Keratinocyte (primary cell): ENCODE data around the gene GAB1. TPM values are rescaled to one million over a fixed set of nuclear protein-coding genes. Genes with fewer than 3 reads are reported as not detected.

Experiments used
- DNase-seq: peaks from one replicate; pipeline ENCODE4 v3.0.0-alpha.2; 2011; ENCODE audit warnings: low read depth, missing footprints, low spot score
- FAIRE-seq: peaks from 2 replicates; lab custom pipeline; 2011; peaks lifted over from hg19 to GRCh38; lab: Jason Lieb, UNC
- H2AFZ ChIP-seq: 2 replicates; pipeline ENCODE4 v1.6.0; 2012; ENCODE audit warnings: low read length, control low read depth, inconsistent platforms; ENCODE audit not compliant: control insufficient read depth
- H3K27ac ChIP-seq: 2 replicates; pipeline ENCODE4 v1.5.1; 2011; ENCODE audit warnings: low read length; ENCODE audit not compliant: control insufficient read depth, insufficient read depth
- H3K27me3 ChIP-seq: 3 replicates; pipeline ENCODE4 v1.6.0; 2011; ENCODE audit warnings: low read length; ENCODE audit not compliant: control insufficient read depth, insufficient read depth; ENCODE audit errors: extremely low read depth
- H3K36me3 ChIP-seq, 2 experiments: 2 replicates in 1 of 2; 3 replicates in 1 of 2; pipeline ENCODE4 v1.5.1; 2011; ENCODE audit warnings: low read length in 2 of 2, mild to moderate bottlenecking in 1 of 2; ENCODE audit not compliant: control insufficient read depth in 2 of 2, insufficient read depth in 2 of 2; ENCODE audit errors: extremely low read depth in 1 of 2
- H3K4me1 ChIP-seq: 3 replicates; pipeline ENCODE4 v1.5.1; 2011; ENCODE audit warnings: low read length; ENCODE audit not compliant: control insufficient read depth, insufficient read depth; ENCODE audit errors: extremely low read depth
- H3K4me2 ChIP-seq: 3 replicates; pipeline ENCODE4 v1.6.0; 2011; ENCODE audit warnings: low read depth, low read length; ENCODE audit not compliant: control insufficient read depth, insufficient read depth; ENCODE audit errors: extremely low read depth
- H3K4me3 ChIP-seq, 3 experiments: fragments of 200-600 bp in 1 of 3; sonication (generic) in 1 of 3; 2 replicates in 2 of 3; 3 replicates in 1 of 3; pipeline ENCODE4 v1.5.1; 2011 to 2016; ENCODE audit warnings: low read length in 3 of 3, mild to moderate bottlenecking in 3 of 3, control low read depth in 2 of 3, inconsistent platforms in 1 of 3, low read depth in 1 of 3, mixed read lengths in 1 of 3, mixed run types in 1 of 3, moderate library complexity in 1 of 3; ENCODE audit not compliant: control insufficient read depth in 2 of 3, insufficient read depth in 2 of 3; ENCODE audit errors: extremely low read depth in 1 of 3
- H3K79me2 ChIP-seq: 2 replicates; pipeline ENCODE4 v1.6.0; 2012; ENCODE audit warnings: low read length; ENCODE audit not compliant: control insufficient read depth, insufficient read depth
- H3K9ac ChIP-seq: 3 replicates; pipeline ENCODE4 v1.6.0; 2011; ENCODE audit warnings: low read length; ENCODE audit not compliant: control insufficient read depth, insufficient read depth; ENCODE audit errors: extremely low read depth
- H3K9me1 ChIP-seq: 3 replicates; pipeline ENCODE4 v1.6.0; 2011; ENCODE audit warnings: low read length; ENCODE audit not compliant: control insufficient read depth, insufficient read depth; ENCODE audit errors: extremely low read depth
- H3K9me3 ChIP-seq: 2 replicates; pipeline ENCODE4 v1.5.1; 2012; ENCODE audit warnings: low read depth, low read length; ENCODE audit not compliant: control insufficient read depth
- H4K20me1 ChIP-seq: 3 replicates; pipeline ENCODE4 v1.6.0; 2011; ENCODE audit warnings: low read length; ENCODE audit not compliant: control insufficient read depth, insufficient read depth; ENCODE audit errors: extremely low read depth
- EZH2 ChIP-seq: IDR thresholded peaks from one replicate; pipeline ENCODE4 v1.6.1; 2012; ENCODE audit warnings: inconsistent platforms, mild to moderate bottlenecking, low read length, moderate library complexity
- dilution Hi-C: fragments of 300-500 bp; cut with MboI; formaldehyde crosslinking; loops from one replicate; pipeline ENCODE4 v1.7.0; 2020; ENCODE audit warnings: low sequenced_read_pairs; ENCODE audit not compliant: extremely low pct_ligation_motif_present
- polyA plus RNA-seq, 5 experiments: library from polyadenylated mRNA; depleted of rRNA in 3 of 5; stranded (reverse) in 3 of 5; stranded (forward) in 1 of 5; unstranded in 1 of 5; fragments of >200 nt; gene quantifications; 1 replicate in 1 of 5; 2 replicates in 3 of 5; 3 replicates in 1 of 5; pipeline versions ENCODE4 v1.2.1 to v1.2.3, GENCODE V29; 2011 to 2012; ENCODE audit warnings: missing spikeins in 2 of 5, low read depth in 1 of 5, low replicate concordance in 1 of 5
- TF ChIP-seq, protein P1 (sequence below), 3 experiments: IDR thresholded peaks in 1 of 3; conservative IDR thresholded peaks in 1 of 3; optimal IDR thresholded peaks in 1 of 3; 2 replicates in 2 of 3; 3 replicates in 1 of 3; pipeline versions ENCODE3 to v1.5.1; 2011; ENCODE audit warnings: low read length in 3 of 3, mild to moderate bottlenecking in 3 of 3, moderate library complexity in 2 of 3, control low read depth in 1 of 3, inconsistent platforms in 1 of 3; ENCODE audit not compliant: insufficient read depth in 2 of 3; ENCODE audit errors: extremely low read depth in 1 of 3

Gene GAB1
- polyA plus RNA-seq, 1 donor (not counting 4 experiments of a cell fraction or from before 2014, with no cell fraction given) = 11.0 TPM

DNA sequence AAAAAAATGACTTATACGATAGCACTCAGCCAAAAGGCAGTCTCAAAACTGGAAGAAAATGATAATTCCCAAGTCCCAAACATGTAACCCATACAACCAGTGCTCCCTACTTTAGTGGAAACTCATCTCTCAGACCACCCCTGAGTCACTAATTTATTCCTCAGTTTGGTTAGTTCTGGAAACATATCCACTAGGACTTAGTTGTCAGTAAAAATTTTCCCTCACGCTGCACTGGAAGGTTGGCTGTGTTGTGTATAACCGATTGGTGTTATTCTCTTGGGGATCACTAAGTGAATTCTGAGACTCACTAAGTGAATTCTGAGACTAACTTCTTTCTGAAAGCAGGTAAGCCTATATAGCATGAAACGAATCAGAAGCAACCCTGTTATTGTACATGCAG lies 48.5 kb upstream of the GAB1 start:
- TF ChIP-seq EZH2 = no peak
- TF ChIP-seq, protein P1, sequence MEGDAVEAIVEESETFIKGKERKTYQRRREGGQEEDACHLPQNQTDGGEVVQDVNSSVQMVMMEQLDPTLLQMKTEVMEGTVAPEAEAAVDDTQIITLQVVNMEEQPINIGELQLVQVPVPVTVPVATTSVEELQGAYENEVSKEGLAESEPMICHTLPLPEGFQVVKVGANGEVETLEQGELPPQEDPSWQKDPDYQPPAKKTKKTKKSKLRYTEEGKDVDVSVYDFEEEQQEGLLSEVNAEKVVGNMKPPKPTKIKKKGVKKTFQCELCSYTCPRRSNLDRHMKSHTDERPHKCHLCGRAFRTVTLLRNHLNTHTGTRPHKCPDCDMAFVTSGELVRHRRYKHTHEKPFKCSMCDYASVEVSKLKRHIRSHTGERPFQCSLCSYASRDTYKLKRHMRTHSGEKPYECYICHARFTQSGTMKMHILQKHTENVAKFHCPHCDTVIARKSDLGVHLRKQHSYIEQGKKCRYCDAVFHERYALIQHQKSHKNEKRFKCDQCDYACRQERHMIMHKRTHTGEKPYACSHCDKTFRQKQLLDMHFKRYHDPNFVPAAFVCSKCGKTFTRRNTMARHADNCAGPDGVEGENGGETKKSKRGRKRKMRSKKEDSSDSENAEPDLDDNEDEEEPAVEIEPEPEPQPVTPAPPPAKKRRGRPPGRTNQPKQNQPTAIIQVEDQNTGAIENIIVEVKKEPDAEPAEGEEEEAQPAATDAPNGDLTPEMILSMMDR (optimal IDR thresholded peaks at IDR 0.05 in 1 of 3, IDR thresholded peaks at IDR 0.05 in 1 of 3, conservative IDR thresholded peaks at IDR 0.05 in 1 of 3; ENCODE audit: extremely low read depth in 1 of 3, insufficient read depth in 2 of 3, low read length in 3 of 3) = no peak
- no peaks in the 10 kb centered on the region for H3K9me3 ChIP-seq
- H3K9ac ChIP-seq = no peak overlapping the region
- H4K20me1 ChIP-seq = no peaks in the 10 kb centered on the region
- dilution Hi-C loops = no loop called here
- H3K4me2 ChIP-seq = no peak overlapping the region
- peak overlapping the region; percentile 39 for H2AFZ ChIP-seq
- no peak overlapping the region for H3K4me3 ChIP-seq
- H3K4me1 ChIP-seq = peaks cover 30% of the 10 kb centered on the region
- FAIRE-seq (no peak), DNase-seq (no peak)
- no peaks in the 10 kb centered on the region for H3K27me3 ChIP-seq
- H3K9me1 ChIP-seq = no peaks in the 10 kb centered on the region
- no peaks in the 10 kb centered on the region for H3K79me2 ChIP-seq
- no peak overlapping the region for H3K27ac ChIP-seq
- H3K36me3 ChIP-seq = no peaks in the 10 kb centered on the region

DNA sequence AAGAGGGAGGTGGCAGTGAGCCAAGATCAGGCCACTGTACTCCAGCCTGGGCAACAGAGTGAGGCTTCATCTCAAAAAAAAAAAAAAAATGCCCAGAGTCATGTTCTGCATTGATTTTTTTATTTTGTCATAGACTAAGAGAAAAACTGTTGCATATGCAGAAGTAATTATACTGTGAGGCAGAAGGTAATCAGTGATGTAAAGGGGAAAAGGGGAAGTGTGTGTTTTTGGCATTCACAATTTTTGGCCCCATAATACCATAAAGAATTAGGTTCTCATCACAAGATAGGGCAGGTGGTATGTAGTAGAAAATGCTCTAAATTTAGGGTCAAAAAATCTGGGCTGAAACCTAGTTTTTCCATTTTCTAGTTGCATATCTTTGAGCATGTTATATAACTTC lies 47.3 kb upstream of the GAB1 start:
- H2AFZ ChIP-seq = no peak overlapping the region
- H3K27ac ChIP-seq = no peak overlapping the region
- H3K4me2 ChIP-seq = no peak overlapping the region
- peaks cover 30% of the 10 kb centered on the region for H3K4me1 ChIP-seq
- H3K9ac ChIP-seq = no peak overlapping the region
- H3K9me1 ChIP-seq = no peaks in the 10 kb centered on the region
- no peaks in the 10 kb centered on the region for H3K36me3 ChIP-seq
- no peak overlapping the region for H3K4me3 ChIP-seq
- no peak for FAIRE-seq
- H3K79me2 ChIP-seq = no peaks in the 10 kb centered on the region
- TF ChIP-seq, protein P1 (optimal IDR thresholded peaks at IDR 0.05 in 1 of 3, IDR thresholded peaks at IDR 0.05 in 1 of 3, conservative IDR thresholded peaks at IDR 0.05 in 1 of 3; ENCODE audit: extremely low read depth in 1 of 3, insufficient read depth in 2 of 3, low read length in 3 of 3) = no peak
- no peak for TF ChIP-seq EZH2
- no peaks in the 10 kb centered on the region for H4K20me1 ChIP-seq
- dilution Hi-C loops = no loop called here
- H3K27me3 ChIP-seq = no peaks in the 10 kb centered on the region
- no peak for DNase-seq
- H3K9me3 ChIP-seq = no peaks in the 10 kb centered on the region
